CD14-positive monocyte (primary cell): ENCODE measurements around the gene PDE4B. TPM values are rescaled to one million over a fixed set of nuclear protein-coding genes. Genes with fewer than 3 reads are reported as not detected.

ENCODE experiments used
- DNase-seq, 3 donors: peaks; one replicate each; pipeline ENCODE4 v3.0.0-alpha.2; 2011 to 2022
- H2AFZ ChIP-seq: 2 replicates; pipeline ENCODE4 v1.6.0; 2012; ENCODE audit warnings: mild to moderate bottlenecking, low read depth, low read length, inconsistent platforms; ENCODE audit not compliant: insufficient read depth, poor library complexity, severe bottlenecking
- H3K27ac ChIP-seq, 2 donors: 1 replicate in 1 of 2; 2 replicates in 1 of 2; pipeline ENCODE4 v1.5.1; 2012 to 2013; ENCODE audit warnings: low read length in 2 of 2, control low read depth in 1 of 2, inconsistent platforms in 1 of 2, low read depth in 1 of 2, mild to moderate bottlenecking in 1 of 2
- H3K27me3 ChIP-seq, 2 donors: one replicate each; pipeline versions ENCODE4 v1.6.0 to v1.6.1; 2011 to 2013; ENCODE audit warnings: low read length in 2 of 2; ENCODE audit not compliant: control insufficient read depth in 2 of 2, insufficient read depth in 2 of 2
- H3K36me3 ChIP-seq, 2 donors: replicated peaks in 1 of 2; 1 replicate in 1 of 2; 2 replicates in 1 of 2; pipeline versions ENCODE4 v1.5.1 to v1.6.1; 2012 to 2013; ENCODE audit warnings: low read length in 2 of 2, control low read depth in 1 of 2, inconsistent platforms in 1 of 2, mild to moderate bottlenecking in 1 of 2; ENCODE audit not compliant: insufficient read depth in 2 of 2, control insufficient read depth in 1 of 2
- H3K4me1 ChIP-seq, 2 donors: 1 replicate in 1 of 2; 2 replicates in 1 of 2; pipeline versions ENCODE4 v1.5.1 to v1.6.1; 2012 to 2013; ENCODE audit warnings: low read length in 2 of 2, control low read depth in 1 of 2, inconsistent platforms in 1 of 2, mild to moderate bottlenecking in 1 of 2, moderate library complexity in 1 of 2; ENCODE audit not compliant: insufficient read depth in 2 of 2, control insufficient read depth in 1 of 2
- H3K4me2 ChIP-seq: replicated peaks from 2 replicates; pipeline ENCODE3; 2012; ENCODE audit warnings: low read length, moderate library complexity, mild to moderate bottlenecking; ENCODE audit not compliant: poor library complexity, severe bottlenecking; ENCODE audit errors: extremely low read depth
- H3K4me3 ChIP-seq, 3 experiments: fragments of 200-600 bp in 1 of 3; sonication (generic) in 1 of 3; replicated peaks in 1 of 3; 1 replicate in 2 of 3; 2 replicates in 1 of 3; pipeline ENCODE4 v1.5.1; 2011 to 2013; ENCODE audit warnings: low read length in 3 of 3, mild to moderate bottlenecking in 3 of 3, control low read depth in 2 of 3, low read depth in 2 of 3, inconsistent platforms in 1 of 3, moderate library complexity in 1 of 3
- H3K79me2 ChIP-seq: 2 replicates; pipeline ENCODE4 v1.6.0; 2012; ENCODE audit warnings: mild to moderate bottlenecking, control low read depth, inconsistent platforms, low read length, moderate library complexity; ENCODE audit not compliant: insufficient read depth
- H3K9ac ChIP-seq: 2 replicates; pipeline ENCODE4 v1.6.0; 2017; ENCODE audit warnings: low read length, mild to moderate bottlenecking; ENCODE audit not compliant: insufficient read depth, poor library complexity, severe bottlenecking
- H3K9me3 ChIP-seq, 2 donors: replicated peaks in 1 of 2; 1 replicate in 1 of 2; 2 replicates in 1 of 2; pipeline versions ENCODE4 v1.5.1 to v1.6.1; 2012 to 2013; ENCODE audit warnings: low read length in 2 of 2, control low read depth in 1 of 2; ENCODE audit not compliant: control insufficient read depth in 1 of 2, insufficient read depth in 1 of 2
- H4K20me1 ChIP-seq: 2 replicates; pipeline ENCODE4 v1.6.0; 2012; ENCODE audit warnings: mild to moderate bottlenecking, low read length, control low read depth, moderate library complexity; ENCODE audit not compliant: insufficient read depth
- H3K27ac Mint-ChIP-seq, 7 donors: one replicate each; pipeline ENCODE4 v1.8.0; 2020; ENCODE audit warnings: mild to moderate bottlenecking in 7 of 7, mixed read lengths in 7 of 7, moderate library complexity in 6 of 7, inconsistent platforms in 2 of 7
- H3K27me3 Mint-ChIP-seq, 3 donors: one replicate each; pipeline ENCODE4 v1.8.0; 2021 to 2022; ENCODE audit warnings: low read depth in 3 of 3, mild to moderate bottlenecking in 3 of 3, mixed read lengths in 3 of 3, moderate library complexity in 3 of 3, inconsistent platforms in 1 of 3
- H3K36me3 Mint-ChIP-seq, 2 donors: one replicate each; pipeline ENCODE4 v1.8.0; 2020; ENCODE audit warnings: mixed read lengths in 2 of 2, inconsistent platforms in 1 of 2, mild to moderate bottlenecking in 1 of 2
- H3K4me1 Mint-ChIP-seq: one replicate; pipeline ENCODE4 v1.8.0; 2020; ENCODE audit warnings: mild to moderate bottlenecking, mixed read lengths
- H3K4me3 Mint-ChIP-seq, 2 donors: one replicate each; pipeline ENCODE4 v1.8.0; 2020; ENCODE audit warnings: mild to moderate bottlenecking in 2 of 2, mixed read lengths in 2 of 2, moderate library complexity in 1 of 2
- H3K9me3 Mint-ChIP-seq, 7 donors: one replicate each; pipeline ENCODE4 v1.8.0; 2020 to 2022; ENCODE audit warnings: mixed read lengths in 7 of 7, mild to moderate bottlenecking in 6 of 7, moderate library complexity in 6 of 7, inconsistent platforms in 2 of 7
- WGBS: methylation state at CpG from one replicate; pipeline ENCODE4 v1.1.5; 2013; ENCODE audit warnings: missing lambda C conversion rate; ENCODE audit not compliant: insufficient coverage; 5-methylcytosine and 5-hydroxymethylcytosine counted together
- intact Hi-C, 2 donors: fragments of 100-400 bp; cut with micrococcal nuclease; formaldehyde crosslinking; loops; one replicate each; pipeline versions ENCODE4 v1.15.0 to v1.15.1; 2023
- polyA plus RNA-seq, 3 donors: library from polyadenylated mRNA; depleted of rRNA in 1 of 3; unstranded in 2 of 3; stranded (reverse) in 1 of 3; fragments of 300-500 nt in 2 of 3; fragments of >200 nt in 1 of 3; fragmentation: Illumina TruSeq in 2 of 3; gene quantifications; 1 replicate in 2 of 3; 2 replicates in 1 of 3; pipeline ENCODE4 v1.2.3, GENCODE V29; 2012 to 2021
- TF ChIP-seq, protein P1 (sequence below): fragments of 200-600 bp; IDR thresholded peaks from one replicate; pipeline ENCODE4 v1.8.0; 2022; ENCODE audit warnings: antibody characterized with exemption, mild to moderate bottlenecking

The PDE4B gene
- polyA plus RNA-seq, 3 donors = 17.2 to 52.8 (median 25.2) TPM

- Histone ChIP-seq H3K79me2 (no peaks in the 10 kb centered on the region), H2AFZ (no peak overlapping the region), H3K36me3 (no peaks in the 10 kb centered on the region), H3K9ac (no peak overlapping the region), H3K27me3 (no peaks in the 10 kb centered on the region), H3K4me2 (no peak overlapping the region), H3K27ac (no peak overlapping the region), H4K20me1 (no peaks in the 10 kb centered on the region), H3K4me3 (no peak overlapping the region), H3K4me1 (no peaks in the 10 kb centered on the region), H3K9me3 (no peaks in the 10 kb centered on the region)
- Mint-ChIP-seq H3K4me3 (no peak overlapping the region), H3K4me1 (no peaks in the 10 kb centered on the region), H3K27ac (no peak overlapping the region), H3K36me3 (no peaks in the 10 kb centered on the region), H3K9me3 (no peaks in the 10 kb centered on the region), H3K27me3 (no peaks in the 10 kb centered on the region)
- intact Hi-C loops = no loop called here
- no peak for DNase-seq
- 100% methylated on average over 1 of the region's 1 CpG for WGBS
- TF ChIP-seq, protein P1, sequence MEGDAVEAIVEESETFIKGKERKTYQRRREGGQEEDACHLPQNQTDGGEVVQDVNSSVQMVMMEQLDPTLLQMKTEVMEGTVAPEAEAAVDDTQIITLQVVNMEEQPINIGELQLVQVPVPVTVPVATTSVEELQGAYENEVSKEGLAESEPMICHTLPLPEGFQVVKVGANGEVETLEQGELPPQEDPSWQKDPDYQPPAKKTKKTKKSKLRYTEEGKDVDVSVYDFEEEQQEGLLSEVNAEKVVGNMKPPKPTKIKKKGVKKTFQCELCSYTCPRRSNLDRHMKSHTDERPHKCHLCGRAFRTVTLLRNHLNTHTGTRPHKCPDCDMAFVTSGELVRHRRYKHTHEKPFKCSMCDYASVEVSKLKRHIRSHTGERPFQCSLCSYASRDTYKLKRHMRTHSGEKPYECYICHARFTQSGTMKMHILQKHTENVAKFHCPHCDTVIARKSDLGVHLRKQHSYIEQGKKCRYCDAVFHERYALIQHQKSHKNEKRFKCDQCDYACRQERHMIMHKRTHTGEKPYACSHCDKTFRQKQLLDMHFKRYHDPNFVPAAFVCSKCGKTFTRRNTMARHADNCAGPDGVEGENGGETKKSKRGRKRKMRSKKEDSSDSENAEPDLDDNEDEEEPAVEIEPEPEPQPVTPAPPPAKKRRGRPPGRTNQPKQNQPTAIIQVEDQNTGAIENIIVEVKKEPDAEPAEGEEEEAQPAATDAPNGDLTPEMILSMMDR = no peak
These were observed 112.0 kb downstream of the PDE4B start for GRCh38 chr1:65904681-65905083.

DNA sequence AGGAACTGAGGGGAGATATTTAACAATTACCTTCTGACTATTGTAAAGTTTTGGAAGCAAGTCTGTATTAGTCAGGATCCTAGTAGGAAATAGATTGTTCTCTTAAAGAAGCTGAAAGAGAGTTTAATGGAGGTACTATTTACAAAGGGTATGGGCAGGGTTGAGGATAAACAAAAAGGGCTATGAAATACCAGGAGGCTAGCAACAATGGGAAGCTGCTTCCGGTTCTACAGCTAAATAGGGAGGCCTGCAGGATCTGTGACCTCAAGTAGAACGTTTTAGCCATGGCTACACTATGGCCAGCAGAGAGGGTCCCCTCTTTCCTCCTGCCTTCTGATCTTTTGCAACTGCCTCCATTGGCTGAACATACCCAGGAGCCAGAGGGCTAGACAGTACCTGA lies 117.7 kb downstream of the PDE4B start:
- Histone ChIP-seq H3K4me2 (no peak overlapping the region), H2AFZ (no peak overlapping the region), H3K4me1 (no peaks in the 10 kb centered on the region), H3K27me3 (no peaks in the 10 kb centered on the region), H3K27ac (no peak overlapping the region), H3K36me3 (no peaks in the 10 kb centered on the region), H3K9ac (no peak overlapping the region), H3K4me3 (no peak overlapping the region), H3K79me2 (no peaks in the 10 kb centered on the region), H4K20me1 (no peaks in the 10 kb centered on the region), H3K9me3 (no peaks in the 10 kb centered on the region)
- TF ChIP-seq, protein P1 = no peak
- Mint-ChIP-seq H3K4me1 (no peaks in the 10 kb centered on the region), H3K27ac (no peak overlapping the region), H3K4me3 (no peak overlapping the region), H3K27me3 (peaks cover 0 to 2% (median 0%) of the 10 kb centered on the region in 3 donors), H3K36me3 (no peaks in the 10 kb centered on the region), H3K9me3 (no peaks in the 10 kb centered on the region)
- whole genome bisulfite sequencing = 86% methylated on average over 2 of the region's 2 CpGs
- no peak for DNase-seq
- intact Hi-C loops = no loop called here
